Ectodermal cell (in vitro differentiated cells): ENCODE results near the gene PTGDS.

Experiments used
- H3K27ac ChIP-seq: 2 replicates; pipeline ENCODE4 v1.7.0; 2013; ENCODE audit warnings: mild to moderate bottlenecking, low read depth, low read length; ENCODE audit not compliant: insufficient read depth, poor library complexity, severe bottlenecking
- H3K27me3 ChIP-seq: 2 replicates; pipeline ENCODE4 v1.7.0; 2013; ENCODE audit warnings: mild to moderate bottlenecking, low read length; ENCODE audit not compliant: insufficient read depth, control insufficient read depth, poor library complexity, severe bottlenecking
- H3K36me3 ChIP-seq: one replicate; pipeline ENCODE4 v1.7.0; 2013; ENCODE audit warnings: low read length; ENCODE audit not compliant: control insufficient read depth, insufficient read depth
- H3K4me1 ChIP-seq: one replicate; pipeline ENCODE4 v1.7.0; 2013; ENCODE audit warnings: low read length; ENCODE audit not compliant: control insufficient read depth, insufficient read depth
- H3K4me3 ChIP-seq: 2 replicates; pipeline ENCODE4 v1.7.0; 2013; ENCODE audit warnings: low read depth, low read length, control low read depth; ENCODE audit not compliant: insufficient read depth
- H3K9me3 ChIP-seq: 2 replicates; pipeline ENCODE4 v1.7.0; 2013; ENCODE audit warnings: mild to moderate bottlenecking, low read length, moderate library complexity; ENCODE audit not compliant: control insufficient read depth
- WGBS, 2 experiments: methylation state at CpG; one replicate each; pipeline ENCODE4 v1.1.7; 2013; ENCODE audit warnings: missing lambda C conversion rate in 2 of 2; 5-methylcytosine and 5-hydroxymethylcytosine counted together

The PTGDS gene

DNA sequence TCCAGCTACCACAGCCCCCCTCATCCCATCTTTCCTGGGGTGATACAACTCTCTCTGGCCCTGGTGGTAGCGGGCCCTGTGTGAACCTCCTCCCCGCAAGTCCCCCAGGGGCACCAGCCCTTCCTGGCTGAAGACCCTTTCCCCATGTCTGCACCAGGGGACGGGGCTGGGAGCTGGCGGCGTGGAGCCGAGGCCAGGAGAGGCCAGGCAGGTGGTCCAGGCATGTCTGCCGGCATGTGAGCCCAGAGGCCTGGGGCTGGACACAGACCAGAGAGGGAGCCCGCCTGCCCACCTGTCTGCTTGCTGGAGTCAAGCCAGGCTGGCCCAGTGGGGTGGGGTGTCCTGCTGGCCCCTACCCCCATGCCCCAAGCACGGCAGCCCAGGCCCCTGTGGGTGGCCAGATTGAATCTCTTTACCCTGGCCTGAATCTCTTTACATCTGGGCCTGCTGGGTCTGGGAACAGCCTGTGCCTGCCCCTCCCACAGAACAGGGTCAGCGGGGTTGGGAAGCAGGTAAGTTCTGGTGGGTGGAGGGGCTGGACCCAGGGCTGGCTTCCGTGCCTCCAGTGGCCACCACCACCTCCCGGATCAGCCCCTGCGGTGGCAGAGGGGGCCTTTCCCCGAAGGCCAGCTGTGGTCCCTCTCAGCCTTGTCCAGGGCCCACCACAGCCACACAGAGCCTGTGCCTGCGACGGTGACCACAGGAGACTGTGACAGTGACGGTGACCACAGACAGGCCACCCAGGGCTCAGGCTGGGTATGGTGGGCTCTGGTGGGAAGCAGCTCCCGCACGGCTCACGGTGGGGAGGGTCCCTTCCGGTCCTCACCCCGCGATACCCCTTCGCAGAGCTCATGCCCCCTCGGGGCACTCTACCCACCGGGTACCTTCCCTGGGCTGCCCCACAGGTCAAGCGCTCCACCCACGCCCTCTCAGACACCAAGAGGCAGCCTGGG lies 18.1 kb upstream of the PTGDS start:
- H3K27ac ChIP-seq: no peak overlapping the region
- H3K4me3 ChIP-seq: no peak overlapping the region
- H3K9me3 ChIP-seq: no peaks in the 10 kb centered on the region
- H3K27me3 ChIP-seq: no peaks in the 10 kb centered on the region
- peaks cover 5% of the 10 kb centered on the region for H3K4me1 ChIP-seq
- WGBS, 2 experiments: 88 to 90% methylated on average over 28 of the region's 28 CpGs
- no peaks in the 10 kb centered on the region for H3K36me3 ChIP-seq

DNA sequence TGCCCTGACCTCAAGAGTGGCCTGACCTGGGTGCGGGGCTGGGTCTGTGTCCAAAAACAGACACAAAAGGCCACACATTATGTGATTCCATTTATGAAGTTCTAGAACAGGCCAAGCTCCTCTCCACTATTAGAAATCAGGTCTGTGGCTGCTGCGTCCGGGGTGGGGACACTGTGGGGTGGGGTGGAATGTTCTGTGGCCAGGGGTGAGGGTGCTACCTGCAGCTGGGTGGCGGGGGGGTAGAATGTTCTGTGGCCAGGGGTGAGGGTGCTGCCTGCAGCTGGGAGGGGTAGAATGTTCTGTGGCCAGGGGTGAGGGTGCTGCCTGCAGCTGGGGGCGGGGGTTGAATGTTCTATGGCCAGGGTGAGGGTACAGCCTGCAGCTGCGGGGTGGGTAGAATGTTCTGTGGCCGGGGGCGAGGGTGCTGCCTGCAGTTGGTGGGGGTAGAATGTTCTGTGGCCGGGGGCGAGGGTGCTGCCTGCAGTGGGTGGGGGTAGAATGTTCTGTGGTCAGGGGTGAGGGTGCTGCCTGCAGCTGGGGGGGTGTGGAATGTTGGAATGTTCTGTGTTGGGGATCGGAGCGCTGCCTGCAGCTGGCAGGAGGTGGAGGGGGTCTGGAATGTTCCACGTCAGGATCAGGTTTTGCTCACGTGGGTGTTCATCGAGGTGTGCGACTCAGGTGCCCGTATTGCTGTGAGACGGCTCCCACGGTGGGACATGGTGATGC lies 16.9 kb upstream of the PTGDS start:
- 93 to 95% methylated on average over 18 to 19 of the region's 19 CpGs for WGBS, 2 experiments
- H3K27me3 ChIP-seq: no peaks in the 10 kb centered on the region
- no peaks in the 10 kb centered on the region for H3K9me3 ChIP-seq
- H3K27ac ChIP-seq: no peak overlapping the region
- H3K4me1 ChIP-seq: peaks cover 10% of the 10 kb centered on the region
- no peak overlapping the region for H3K4me3 ChIP-seq
- no peaks in the 10 kb centered on the region for H3K36me3 ChIP-seq

DNA sequence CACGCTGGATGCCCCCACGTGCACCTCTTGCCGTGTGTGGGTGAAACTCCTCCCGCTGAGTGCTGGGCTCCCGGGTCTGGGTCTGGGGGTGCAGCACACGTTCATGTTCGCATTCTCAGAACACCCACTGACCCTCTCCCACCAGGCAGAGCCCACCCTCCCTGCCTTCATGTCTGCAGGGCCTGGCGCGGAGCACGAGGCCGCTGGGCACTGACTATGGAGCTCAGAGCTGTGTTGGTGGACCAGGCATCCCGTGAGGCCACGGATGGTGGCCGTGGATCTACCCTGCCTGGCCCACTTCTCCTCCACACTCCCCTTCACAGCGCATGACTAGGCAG lies 16.4 kb upstream of the PTGDS start:
- Histone ChIP-seq H3K4me1 (peaks cover 12% of the 10 kb centered on the region), H3K27ac (no peak overlapping the region), H3K36me3 (no peaks in the 10 kb centered on the region), H3K9me3 (no peaks in the 10 kb centered on the region), H3K27me3 (no peaks in the 10 kb centered on the region), H3K4me3 (no peak overlapping the region)
- WGBS, 2 experiments: 94 to 97% methylated on average over 15 of the region's 15 CpGs

DNA sequence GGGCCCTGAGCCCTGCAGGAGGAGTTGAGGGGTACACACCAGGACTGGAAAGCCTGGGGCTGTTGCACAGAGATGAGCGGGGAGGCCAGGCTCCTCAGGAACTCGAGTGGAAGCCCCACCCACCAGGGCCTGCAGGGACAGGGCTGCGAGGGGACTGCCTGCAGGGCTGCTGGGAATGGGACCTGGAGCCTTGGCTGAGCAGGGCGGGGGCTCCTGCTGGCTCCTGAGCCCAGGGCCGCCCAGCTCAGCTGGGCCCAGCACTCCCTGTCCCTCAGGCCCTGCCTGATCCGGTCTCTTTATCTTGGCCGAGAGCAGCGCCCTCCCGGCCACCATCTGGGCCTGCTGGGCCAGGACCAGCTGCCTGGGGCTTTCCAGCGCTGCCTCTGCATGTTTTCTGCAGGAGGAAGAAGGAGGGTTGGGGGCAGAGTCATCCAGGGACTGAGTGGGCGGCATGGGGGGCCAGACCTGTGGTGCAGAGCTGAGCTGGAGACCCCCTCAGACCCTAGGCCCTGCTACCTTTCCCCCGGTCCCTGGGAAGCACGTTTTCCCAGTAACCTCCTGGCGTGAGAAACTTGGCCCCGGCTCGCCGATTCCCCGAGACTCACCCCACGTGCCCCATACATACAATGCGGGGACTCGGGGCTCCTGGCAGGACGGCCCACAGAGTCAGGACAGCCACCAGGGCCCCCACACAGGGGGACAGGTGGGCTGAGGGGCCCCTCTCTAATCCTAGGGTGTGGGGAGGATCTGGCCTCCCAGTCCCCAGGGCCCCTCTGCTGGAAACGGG lies 15.8 kb upstream of the PTGDS start:
- peaks cover 16% of the 10 kb centered on the region for H3K4me1 ChIP-seq
- H3K27ac ChIP-seq: no peak overlapping the region
- no peaks in the 10 kb centered on the region for H3K36me3 ChIP-seq
- no peaks in the 10 kb centered on the region for H3K9me3 ChIP-seq
- 81% methylated on average over 23 of the region's 23 CpGs for WGBS, 2 experiments
- H3K4me3 ChIP-seq: no peak overlapping the region
- no peaks in the 10 kb centered on the region for H3K27me3 ChIP-seq

DNA sequence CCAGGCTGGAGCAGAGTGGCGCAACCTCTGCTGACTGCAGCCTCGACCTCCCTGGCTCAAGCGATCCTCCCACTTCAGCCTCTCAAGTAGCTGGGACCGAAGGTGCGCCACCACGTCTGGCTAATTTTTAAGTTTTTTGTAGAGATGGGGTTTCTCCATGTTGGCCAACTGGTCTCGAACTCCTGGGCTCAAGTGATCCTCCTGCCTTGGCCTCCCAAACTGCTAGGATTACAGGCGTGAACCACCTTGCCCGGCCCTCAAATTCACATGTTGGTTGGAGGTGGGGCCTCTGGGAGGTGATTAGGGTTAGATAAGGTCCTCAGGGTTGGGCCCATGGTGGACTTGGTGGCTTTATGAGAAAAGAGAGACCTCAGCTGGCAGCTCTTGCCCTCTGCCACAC lies 15.1 kb upstream of the PTGDS start:
- WGBS, 2 experiments: 95% methylated on average over 9 of the region's 9 CpGs
- no peaks in the 10 kb centered on the region for H3K36me3 ChIP-seq
- no peaks in the 10 kb centered on the region for H3K27me3 ChIP-seq
- H3K4me3 ChIP-seq: no peak overlapping the region
- no peaks in the 10 kb centered on the region for H3K9me3 ChIP-seq
- H3K27ac ChIP-seq: no peak overlapping the region
- peaks cover 16% of the 10 kb centered on the region for H3K4me1 ChIP-seq

DNA sequence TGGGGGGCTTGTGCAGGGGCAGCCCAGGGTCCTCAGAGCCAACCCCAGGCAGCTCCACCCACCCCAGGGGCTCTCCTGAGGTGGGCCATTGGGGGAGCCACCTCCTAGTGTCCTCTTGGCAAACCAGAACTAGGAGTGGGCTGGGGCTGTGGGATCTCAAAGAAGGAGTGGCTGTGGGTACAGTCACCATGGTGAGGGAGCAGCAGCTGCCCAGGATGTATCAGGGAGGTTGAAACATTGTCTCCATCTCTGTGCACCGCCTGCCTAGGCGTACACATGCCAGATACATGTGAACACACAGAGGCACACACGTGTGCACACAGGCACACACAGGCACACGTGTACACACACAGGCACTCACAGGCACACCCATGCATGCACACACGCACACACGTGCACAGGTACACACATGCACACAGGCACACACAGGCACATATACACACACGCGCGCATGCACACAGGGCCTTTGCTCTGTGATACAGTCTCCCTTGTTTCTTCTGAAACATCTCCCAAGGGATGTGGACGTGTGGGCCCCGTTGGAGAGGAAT lies 14.5 kb upstream of the PTGDS start:
- no peak overlapping the region for H3K27ac ChIP-seq
- H3K36me3 ChIP-seq: no peaks in the 10 kb centered on the region
- H3K4me1 ChIP-seq: peaks cover 16% of the 10 kb centered on the region
- WGBS, 2 experiments: 92% methylated on average over 11 of the region's 11 CpGs
- no peak overlapping the region for H3K4me3 ChIP-seq
- H3K9me3 ChIP-seq: no peaks in the 10 kb centered on the region
- no peaks in the 10 kb centered on the region for H3K27me3 ChIP-seq

DNA sequence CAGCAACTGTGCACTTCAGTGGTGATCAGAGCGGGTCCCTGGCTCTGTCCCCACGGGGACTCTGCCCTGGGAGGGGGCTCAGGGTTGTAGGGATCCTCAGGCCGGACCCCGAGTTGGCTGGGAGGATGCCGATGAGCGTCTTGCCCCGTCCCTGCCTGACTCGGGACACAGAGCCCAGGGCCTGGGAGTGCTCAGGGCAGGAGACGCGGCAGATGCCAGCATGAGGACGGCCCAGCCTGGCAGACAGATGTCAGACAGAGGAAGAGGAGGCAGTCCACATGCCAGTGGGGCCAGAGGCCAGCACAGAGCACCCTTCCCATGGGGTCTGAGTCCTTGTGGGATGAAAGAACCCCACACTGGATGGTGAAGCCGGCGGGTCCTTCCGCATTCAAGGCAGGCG lies 14.0 kb upstream of the PTGDS start:
- H3K36me3 ChIP-seq: no peaks in the 10 kb centered on the region
- no peak overlapping the region for H3K4me3 ChIP-seq
- H3K27ac ChIP-seq: no peak overlapping the region
- peaks cover 16% of the 10 kb centered on the region for H3K4me1 ChIP-seq
- no peaks in the 10 kb centered on the region for H3K9me3 ChIP-seq
- no peaks in the 10 kb centered on the region for H3K27me3 ChIP-seq
- 94% methylated on average over 15 of the region's 15 CpGs for WGBS, 2 experiments

DNA sequence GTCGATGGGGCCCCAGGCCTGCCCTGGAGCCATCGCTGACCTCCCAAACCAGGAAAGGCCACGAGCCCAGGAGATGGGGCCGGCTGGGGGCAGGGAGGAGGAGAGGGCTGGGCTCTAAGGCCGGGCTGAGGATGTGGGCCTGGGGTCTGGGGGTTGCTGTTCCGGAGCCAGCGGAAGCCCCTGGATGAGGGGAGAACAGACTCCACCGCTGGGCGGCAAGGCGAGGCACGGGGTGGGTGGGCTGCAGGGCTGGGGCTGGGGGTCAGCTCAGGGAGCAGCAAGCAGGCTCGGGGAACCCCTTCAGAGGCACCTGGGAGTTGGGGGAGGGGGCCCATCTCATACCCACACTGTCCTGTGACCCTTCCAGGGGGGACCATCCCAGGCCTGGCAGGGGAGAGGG lies 13.6 kb upstream of the PTGDS start:
- H3K9me3 ChIP-seq: no peaks in the 10 kb centered on the region
- no peaks in the 10 kb centered on the region for H3K36me3 ChIP-seq
- no peak overlapping the region for H3K27ac ChIP-seq
- H3K4me3 ChIP-seq: no peak overlapping the region
- 86 to 87% methylated on average over 12 of the region's 12 CpGs for WGBS, 2 experiments
- peaks cover 16% of the 10 kb centered on the region for H3K4me1 ChIP-seq
- no peaks in the 10 kb centered on the region for H3K27me3 ChIP-seq

DNA sequence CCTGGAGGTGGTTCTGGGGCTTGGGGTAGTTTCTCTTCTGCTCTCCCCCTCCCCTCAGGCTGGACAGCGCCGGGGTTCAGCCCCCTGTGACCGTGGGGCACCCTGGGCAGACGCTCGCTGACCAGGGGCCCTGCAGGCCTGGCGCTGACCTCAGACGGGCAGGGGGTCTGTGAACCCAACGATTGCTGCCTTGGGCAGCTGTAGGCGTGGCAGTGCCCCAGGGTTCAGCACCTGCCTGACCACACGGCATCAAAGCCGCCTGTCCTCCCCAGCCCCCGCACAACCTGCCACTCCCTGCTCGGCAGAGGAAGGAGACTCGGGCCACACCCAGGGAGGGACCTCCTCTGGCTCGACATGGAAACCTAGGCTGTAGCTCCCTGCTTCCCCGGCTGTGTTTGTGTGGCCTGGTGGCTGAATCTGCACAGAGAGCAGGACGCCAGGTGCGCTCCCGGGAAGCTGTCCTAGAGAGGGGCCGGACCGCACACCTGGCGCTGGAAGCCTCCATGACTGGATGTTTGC lies 13.1 kb upstream of the PTGDS start:
- Histone ChIP-seq H3K4me3 (no peak overlapping the region), H3K36me3 (no peaks in the 10 kb centered on the region), H3K27me3 (no peaks in the 10 kb centered on the region), H3K9me3 (no peaks in the 10 kb centered on the region), H3K4me1 (peaks cover 16% of the 10 kb centered on the region), H3K27ac (no peak overlapping the region)
- 86 to 87% methylated on average over 22 of the region's 22 CpGs for WGBS, 2 experiments
